Mesodermal cell (in vitro differentiated cells): ENCODE data around the gene MIOX.

Experiments used
- H3K27ac ChIP-seq: 2 replicates; pipeline ENCODE4 v1.7.0; 2013; ENCODE audit warnings: mild to moderate bottlenecking, low read depth, low read length, moderate library complexity; ENCODE audit not compliant: severe bottlenecking
- H3K36me3 ChIP-seq: 2 replicates; pipeline ENCODE4 v1.7.1; 2013; ENCODE audit warnings: mild to moderate bottlenecking, low read length, moderate library complexity; ENCODE audit not compliant: control insufficient read depth, insufficient read depth
- H3K4me1 ChIP-seq: one replicate; pipeline ENCODE4 v1.7.1; 2013; ENCODE audit warnings: mild to moderate bottlenecking, low read length; ENCODE audit not compliant: insufficient read depth, control insufficient read depth, poor library complexity, severe bottlenecking
- H3K4me3 ChIP-seq: 2 replicates; pipeline ENCODE4 v1.7.0; 2013; ENCODE audit warnings: low read length, control low read depth, mild to moderate bottlenecking; ENCODE audit not compliant: insufficient read depth, poor library complexity, severe bottlenecking; ENCODE audit errors: extremely low read depth
- H3K9me3 ChIP-seq: 2 replicates; pipeline ENCODE4 v1.7.1; 2013; ENCODE audit warnings: mild to moderate bottlenecking, low read length, moderate library complexity; ENCODE audit not compliant: control insufficient read depth
- WGBS, 2 experiments: methylation state at CpG; one replicate each; pipeline ENCODE4 v1.1.5; 2013; ENCODE audit warnings: missing lambda C conversion rate in 2 of 2; ENCODE audit not compliant: insufficient coverage in 2 of 2; 5-methylcytosine and 5-hydroxymethylcytosine counted together

Gene MIOX

GRCh38 chr22:50521710-50522109 lies 35.1 kb downstream of the MIOX start:
- Histone ChIP-seq H3K9me3 (no peaks in the 10 kb centered on the region), H3K27ac (no peak overlapping the region), H3K4me1 (peaks cover 8% of the 10 kb centered on the region), H3K36me3 (peaks cover 69% of the 10 kb centered on the region), H3K4me3 (no peak overlapping the region)
- WGBS, 2 experiments, result 94 to 96% methylated on average over 7 to 10 of the region's 10 CpGs

DNA sequence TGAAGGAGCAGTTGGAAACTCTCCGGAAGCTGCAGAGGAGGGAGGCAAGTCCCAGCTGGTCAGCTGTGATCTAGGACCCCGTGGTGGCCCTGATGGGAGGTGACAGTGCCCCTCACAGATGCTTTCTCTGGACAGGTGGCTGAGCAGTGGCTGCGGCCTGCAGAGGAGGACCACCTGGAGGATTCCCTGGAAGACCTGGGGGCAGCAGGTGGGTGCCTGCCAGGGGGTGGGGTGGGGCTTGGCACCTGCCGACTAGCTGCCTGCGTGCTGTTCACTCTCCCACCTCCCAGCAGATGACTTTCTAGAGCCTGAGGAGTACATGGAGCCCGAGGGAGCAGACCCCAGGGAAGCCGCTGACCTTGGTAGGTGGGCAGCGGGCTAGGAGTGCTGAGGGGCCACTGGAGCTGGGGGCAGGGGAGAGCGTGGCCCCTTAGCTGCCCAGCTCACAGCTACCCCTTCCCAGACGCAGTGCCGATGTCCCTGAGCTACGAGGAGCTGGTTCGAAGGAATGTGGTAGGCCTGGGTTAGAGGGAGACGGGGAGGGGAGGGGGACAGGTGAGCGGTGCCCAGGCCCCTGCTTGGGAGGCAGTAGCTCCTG lies 35.6 kb downstream of the MIOX start:
- Histone ChIP-seq H3K4me1 (peaks cover 8% of the 10 kb centered on the region), H3K9me3 (no peaks in the 10 kb centered on the region), H3K4me3 (no peak overlapping the region), H3K36me3 (peaks cover 63% of the 10 kb centered on the region), H3K27ac (no peak overlapping the region)
- 92 to 98% methylated on average over 12 to 14 of the region's 15 CpGs for WGBS, 2 experiments

GRCh38 chr22:50522806-50523438 lies 36.3 kb downstream of the MIOX start:
- Histone ChIP-seq H3K27ac (no peak overlapping the region), H3K4me1 (peaks cover 8% of the 10 kb centered on the region), H3K9me3 (no peaks in the 10 kb centered on the region), H3K36me3 (peaks cover 57% of the 10 kb centered on the region), H3K4me3 (no peak overlapping the region)
- WGBS, 2 experiments, result 96% methylated on average over 15 to 21 of the region's 22 CpGs

- H3K27ac ChIP-seq, result no peak overlapping the region
- no peaks in the 10 kb centered on the region for H3K9me3 ChIP-seq
- WGBS, 2 experiments, result 96 to 99% methylated on average over 14 to 16 of the region's 16 CpGs
- H3K4me1 ChIP-seq, result peaks cover 8% of the 10 kb centered on the region
- no peak overlapping the region for H3K4me3 ChIP-seq
- H3K36me3 ChIP-seq, result peaks cover 52% of the 10 kb centered on the region
Observed at GRCh38 chr22:50523458-50523805, 36.8 kb downstream of the MIOX start.

- 93% methylated on average over 22 to 25 of the region's 25 CpGs for WGBS, 2 experiments
- peaks cover 8% of the 10 kb centered on the region for H3K4me1 ChIP-seq
- H3K4me3 ChIP-seq, result peak overlapping the region; percentile 70
- no peak overlapping the region for H3K27ac ChIP-seq
- H3K36me3 ChIP-seq, result peaks cover 46% of the 10 kb centered on the region
- no peaks in the 10 kb centered on the region for H3K9me3 ChIP-seq
Observed at GRCh38 chr22:50523806-50524675, 37.4 kb downstream of the MIOX start.

GRCh38 chr22:50524676-50525103 lies 38.0 kb downstream of the MIOX start:
- Histone ChIP-seq H3K4me1 (peaks cover 8% of the 10 kb centered on the region), H3K36me3 (peaks cover 39% of the 10 kb centered on the region), H3K27ac (peak overlapping the region; percentile 84), H3K4me3 (peak overlapping the region; percentile 70), H3K9me3 (no peaks in the 10 kb centered on the region)
- 33 to 44% methylated on average over 13 to 19 of the region's 19 CpGs for WGBS, 2 experiments

GRCh38 chr22:50525104-50525857 lies 38.6 kb downstream of the MIOX start, which contains the start of gene SCO2:
Gene SCO2 (minus strand): TSS chr22:50525598. CDS start chr22:50524411, 1,187 bp downstream.
- WGBS, 2 experiments, result 0 to 1% methylated on average over 56 to 74 of the region's 84 CpGs
- Histone ChIP-seq H3K4me3 (peak within 1 kb of the TSS; percentile 70), H3K4me1 (peaks cover 8% of the 10 kb centered on the region)

GRCh38 chr22:50525858-50526107 lies 39.1 kb downstream of the MIOX start:
- H3K4me3 ChIP-seq, result peak overlapping the region; percentile 70
- 0 to 3% methylated on average over 7 to 33 of the region's 33 CpGs for WGBS, 2 experiments
- peak overlapping the region; percentile 84 for H3K27ac ChIP-seq

More at GRCh38 chr22:50525104-50525857, 38.6 kb downstream of the MIOX start, which contains the start of gene SCO2:
- Histone ChIP-seq H3K36me3 (peaks cover 36% of the 10 kb centered on the region), H3K27ac (peak within 1 kb of the TSS; percentile 84), H3K9me3 (no peaks in the 10 kb centered on the region)

GRCh38 chr22:50526108-50526833 lies 39.6 kb downstream of the MIOX start:
- peak overlapping the region; percentile 84 for H3K27ac ChIP-seq
- H3K4me1 ChIP-seq, result peaks cover 12% of the 10 kb centered on the region
- peak overlapping the region; percentile 70 for H3K4me3 ChIP-seq
- no peaks in the 10 kb centered on the region for H3K9me3 ChIP-seq
- 1 to 3% methylated on average over 44 to 74 of the region's 77 CpGs for WGBS, 2 experiments
- H3K36me3 ChIP-seq, result peaks cover 27% of the 10 kb centered on the region

More at GRCh38 chr22:50525858-50526107, 39.1 kb downstream of the MIOX start:
- Histone ChIP-seq H3K36me3 (peaks cover 32% of the 10 kb centered on the region), H3K4me1 (peaks cover 8% of the 10 kb centered on the region), H3K9me3 (no peaks in the 10 kb centered on the region)
